ENCODE results near the gene FRMD8. TPM values are rescaled to one million over a fixed set of nuclear protein-coding genes. Genes with fewer than 3 reads are reported as not detected.

Gene FRMD8
- polyA plus RNA-seq, 3 donors: 33.7 to 41.2 (median 35.4) TPM

DNA sequence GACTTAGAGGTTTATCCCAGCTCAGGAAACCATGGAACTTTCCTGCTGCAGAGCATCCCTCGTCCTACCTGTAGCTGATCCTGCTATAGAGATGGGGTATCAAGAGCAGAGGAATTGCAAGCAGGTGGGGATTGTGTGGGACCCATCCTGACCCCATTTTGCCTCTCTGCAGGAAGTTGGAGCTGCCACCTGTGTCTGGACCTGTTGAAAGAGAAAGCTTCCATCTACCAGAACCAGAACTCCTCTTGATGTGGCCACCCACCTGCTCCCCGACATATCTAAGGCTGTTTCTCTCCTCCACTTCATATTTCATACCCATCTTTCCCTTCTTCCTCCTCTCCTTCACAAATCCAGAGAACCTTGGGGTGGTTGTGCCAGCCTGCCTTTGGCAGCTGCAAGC, 34.9 kb upstream of the FRMD8 start:
- no peak for DNase-seq
- H3K27me3 Mint-ChIP-seq (ENCODE audit: low read depth in 3 of 3): peaks cover 4 to 10% (median 6%) of the 10 kb centered on the region in 3 donors
- Histone ChIP-seq H3K79me2 (ENCODE audit: insufficient read depth, low read length) (no peaks in the 10 kb centered on the region), H3K4me3 (replicated peaks in 1 of 3; ENCODE audit: low read depth in 2 of 3, low read length in 3 of 3) (no peak overlapping the region), H2AFZ (ENCODE audit: insufficient read depth, low read depth, low read length, poor library complexity, severe bottlenecking) (no peak overlapping the region), H3K4me2 (replicated peaks; ENCODE audit: extremely low read depth, low read length, poor library complexity, severe bottlenecking) (no peak overlapping the region), H3K36me3 (replicated peaks in 1 of 2; ENCODE audit: control insufficient read depth in 1 of 2, insufficient read depth in 2 of 2, low read length in 2 of 2) (peaks cover 56 to 62% of the 10 kb centered on the region in 2 donors), H4K20me1 (ENCODE audit: insufficient read depth, low read length) (peaks cover 3% of the 10 kb centered on the region), H3K27me3 (ENCODE audit: control insufficient read depth in 2 of 2, insufficient read depth in 2 of 2, low read length in 2 of 2) (peaks cover 0 to 6% of the 10 kb centered on the region in 2 donors), H3K9ac (ENCODE audit: insufficient read depth, low read length, poor library complexity, severe bottlenecking) (no peak overlapping the region), H3K9me3 (replicated peaks in 1 of 2; ENCODE audit: control insufficient read depth in 1 of 2, insufficient read depth in 1 of 2, low read length in 2 of 2) (no peaks in the 10 kb centered on the region), H3K4me1 (ENCODE audit: control insufficient read depth in 1 of 2, insufficient read depth in 2 of 2, low read length in 2 of 2) (peaks cover 15 to 23% of the 10 kb centered on the region in 2 donors), H3K27ac (ENCODE audit: low read depth in 1 of 2, low read length in 2 of 2) (no peak overlapping the region)
- intact Hi-C loops (cut with micrococcal nuclease): no loop called here
- peaks cover 42 to 60% of the 10 kb centered on the region in 2 donors for H3K36me3 Mint-ChIP-seq
- TF ChIP-seq, protein P1, sequence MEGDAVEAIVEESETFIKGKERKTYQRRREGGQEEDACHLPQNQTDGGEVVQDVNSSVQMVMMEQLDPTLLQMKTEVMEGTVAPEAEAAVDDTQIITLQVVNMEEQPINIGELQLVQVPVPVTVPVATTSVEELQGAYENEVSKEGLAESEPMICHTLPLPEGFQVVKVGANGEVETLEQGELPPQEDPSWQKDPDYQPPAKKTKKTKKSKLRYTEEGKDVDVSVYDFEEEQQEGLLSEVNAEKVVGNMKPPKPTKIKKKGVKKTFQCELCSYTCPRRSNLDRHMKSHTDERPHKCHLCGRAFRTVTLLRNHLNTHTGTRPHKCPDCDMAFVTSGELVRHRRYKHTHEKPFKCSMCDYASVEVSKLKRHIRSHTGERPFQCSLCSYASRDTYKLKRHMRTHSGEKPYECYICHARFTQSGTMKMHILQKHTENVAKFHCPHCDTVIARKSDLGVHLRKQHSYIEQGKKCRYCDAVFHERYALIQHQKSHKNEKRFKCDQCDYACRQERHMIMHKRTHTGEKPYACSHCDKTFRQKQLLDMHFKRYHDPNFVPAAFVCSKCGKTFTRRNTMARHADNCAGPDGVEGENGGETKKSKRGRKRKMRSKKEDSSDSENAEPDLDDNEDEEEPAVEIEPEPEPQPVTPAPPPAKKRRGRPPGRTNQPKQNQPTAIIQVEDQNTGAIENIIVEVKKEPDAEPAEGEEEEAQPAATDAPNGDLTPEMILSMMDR (IDR thresholded peaks at IDR 0.05): no peak
- H3K4me3 Mint-ChIP-seq: no peak overlapping the region
- peaks cover 20% of the 10 kb centered on the region for H3K4me1 Mint-ChIP-seq
- peak overlapping the region in 1 of 7 donors; percentile 8 for H3K27ac Mint-ChIP-seq
- WGBS (ENCODE audit: insufficient coverage): 100% methylated on average over 1 of the region's 2 CpGs
- no peaks in the 10 kb centered on the region for H3K9me3 Mint-ChIP-seq

DNA sequence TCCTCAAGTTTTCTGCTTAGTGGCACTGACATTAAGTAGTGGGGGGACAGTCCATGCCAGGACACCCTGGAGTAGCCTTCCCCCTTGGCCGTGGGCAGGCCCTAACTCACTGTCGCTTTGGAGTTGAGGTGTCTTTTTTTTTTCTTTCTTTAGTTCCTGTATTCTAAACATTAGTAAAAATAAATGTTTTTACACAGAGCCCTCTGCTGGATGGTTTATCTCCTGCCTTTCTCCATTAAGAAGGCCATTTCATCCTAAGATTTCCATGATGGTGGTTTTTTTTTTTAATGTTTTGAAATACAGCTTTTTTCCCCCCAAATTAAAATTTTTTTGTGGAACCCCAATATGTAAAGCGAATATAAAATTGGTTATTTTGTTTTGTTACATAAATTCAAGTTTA, 33.7 kb upstream of the FRMD8 start:
- Histone ChIP-seq H4K20me1 (ENCODE audit: insufficient read depth, low read length) (peaks cover 7% of the 10 kb centered on the region), H3K27me3 (ENCODE audit: control insufficient read depth in 2 of 2, insufficient read depth in 2 of 2, low read length in 2 of 2) (peaks cover 0 to 14% of the 10 kb centered on the region in 2 donors), H2AFZ (ENCODE audit: insufficient read depth, low read depth, low read length, poor library complexity, severe bottlenecking) (no peak overlapping the region), H3K4me3 (replicated peaks in 1 of 3; ENCODE audit: low read depth in 2 of 3, low read length in 3 of 3) (no peak overlapping the region), H3K4me1 (ENCODE audit: control insufficient read depth in 1 of 2, insufficient read depth in 2 of 2, low read length in 2 of 2) (peaks cover 15 to 23% of the 10 kb centered on the region in 2 donors), H3K9me3 (replicated peaks in 1 of 2; ENCODE audit: control insufficient read depth in 1 of 2, insufficient read depth in 1 of 2, low read length in 2 of 2) (no peaks in the 10 kb centered on the region), H3K4me2 (replicated peaks; ENCODE audit: extremely low read depth, low read length, poor library complexity, severe bottlenecking) (no peak overlapping the region), H3K36me3 (replicated peaks in 1 of 2; ENCODE audit: control insufficient read depth in 1 of 2, insufficient read depth in 2 of 2, low read length in 2 of 2) (peaks cover 46 to 49% of the 10 kb centered on the region in 2 donors), H3K27ac (ENCODE audit: low read depth in 1 of 2, low read length in 2 of 2) (peak overlapping the region in 1 of 2 donors; percentile 8), H3K79me2 (ENCODE audit: insufficient read depth, low read length) (no peaks in the 10 kb centered on the region), H3K9ac (ENCODE audit: insufficient read depth, low read length, poor library complexity, severe bottlenecking) (no peak overlapping the region)
- intact Hi-C loops (cut with micrococcal nuclease): no loop called here
- DNase-seq: peak in 1 of 3 donors; percentile 30
- peaks cover 20% of the 10 kb centered on the region for H3K4me1 Mint-ChIP-seq
- peaks cover 6 to 18% (median 10%) of the 10 kb centered on the region in 3 donors for H3K27me3 Mint-ChIP-seq (ENCODE audit: low read depth in 3 of 3)
- H3K36me3 Mint-ChIP-seq: peaks cover 39 to 47% of the 10 kb centered on the region in 2 donors
- no peaks in the 10 kb centered on the region for H3K9me3 Mint-ChIP-seq
- H3K4me3 Mint-ChIP-seq: no peak overlapping the region
- H3K27ac Mint-ChIP-seq: peak overlapping the region in 6 of 7 donors; percentile 50 to 85 (median 78)
- TF ChIP-seq, protein P1 (IDR thresholded peaks at IDR 0.05): peak; percentile 39
- WGBS (ENCODE audit: insufficient coverage): no CpG with 5 or more reads among the region's 3 CpGs

Data from CD14-positive monocyte (primary cell).